OCI-LY3 (cell line): Measurements from ENCODE around the gene TRAPPC12.

Experiments
- CTCF ChIP-seq: fragments of 200-600, 300-600 bp; sonication (generic); IDR thresholded peaks from 2 replicates; pipeline ENCODE4 v1.5.1; 2014; ENCODE audit warnings: antibody characterized with exemption, low read length, low read depth
- EZH2phosphoT487 ChIP-seq: fragments of 200-600 bp; shearing (Covaris generic); IDR thresholded peaks from 2 replicates; pipeline ENCODE4 v1.6.1; 2018; ENCODE audit warnings: antibody characterized with exemption, mixed run types, low read depth

- TF ChIP-seq CTCF (no peak), EZH2phosphoT487 (no peak)
Measured at GRCh38 chr2:3430172-3430571, 50.7 kb downstream of the TRAPPC12 start.
